Esophagus (tissue), 2 donors: ENCODE results near the gene CACTIN. TPM values are rescaled to one million over a fixed set of nuclear protein-coding genes. Genes with fewer than 3 reads are reported as not detected.
"Not testable (repeated sequence)": the region's sequence is repeated elsewhere in the genome, so short reads cannot be mapped to it uniquely, and the experiment has no call there.

Experiments used
- H3K27ac ChIP-seq, 2 donors: one replicate each; pipeline ENCODE4 v1.5.1; 2013; ENCODE audit warnings: low read depth in 2 of 2, mild to moderate bottlenecking in 2 of 2, inconsistent platforms in 1 of 2, low read length in 1 of 2, moderate library complexity in 1 of 2
- H3K27me3 ChIP-seq, 2 donors: one replicate each; pipeline ENCODE4 v1.6.1; 2013; ENCODE audit warnings: low read length in 2 of 2, control low read depth in 1 of 2, mild to moderate bottlenecking in 1 of 2; ENCODE audit not compliant: insufficient read depth in 2 of 2, control insufficient read depth in 1 of 2
- H3K36me3 ChIP-seq, 2 donors: one replicate each; pipeline ENCODE4 v1.6.1; 2013; ENCODE audit warnings: low read length in 1 of 2; ENCODE audit not compliant: control insufficient read depth in 2 of 2, insufficient read depth in 2 of 2
- H3K4me1 ChIP-seq, 2 donors: one replicate each; pipeline ENCODE4 v1.6.1; 2013; ENCODE audit warnings: low read length in 1 of 2; ENCODE audit not compliant: control insufficient read depth in 2 of 2, insufficient read depth in 2 of 2
- H3K4me3 ChIP-seq, 2 donors: one replicate each; pipeline ENCODE4 v1.5.1; 2013; ENCODE audit warnings: low read length in 2 of 2, mild to moderate bottlenecking in 2 of 2, low read depth in 1 of 2, moderate library complexity in 1 of 2
- H3K9me3 ChIP-seq, 2 donors: one replicate each; pipeline ENCODE4 v1.6.1; 2013; ENCODE audit warnings: mild to moderate bottlenecking in 2 of 2, low read depth in 1 of 2, low read length in 1 of 2, moderate library complexity in 1 of 2; ENCODE audit not compliant: control insufficient read depth in 2 of 2, insufficient read depth in 1 of 2
- WGBS, 2 donors: extraction: QIAGEN DNeasy Blood & Tissue Kit; methylation state at CpG; one replicate each; pipeline ENCODE4 v1.1.7; 2013; 5-methylcytosine and 5-hydroxymethylcytosine counted together
- polyA plus RNA-seq, 2 donors: library from polyadenylated mRNA; stranded (reverse); fragments of 200-250 nt; gene quantifications; one replicate each; pipeline ENCODE4 v1.2.3, GENCODE V29; 2013
- donor health status: healthy with polysubstance abuse.
- donor health status: Bipolar disorder and iron deficiency.

CACTIN gene
- polyA plus RNA-seq, 2 donors = 12.4 to 19.3 TPM

- WGBS, 2 donors = 77 to 82% methylated on average over 9 of the region's 9 CpGs
- no peaks in the 10 kb centered on the region for H3K27me3 ChIP-seq
- H3K27ac ChIP-seq = no peak overlapping the region
- peaks cover 0 to 2% of the 10 kb centered on the region in 2 donors for H3K9me3 ChIP-seq
- H3K4me3 ChIP-seq = no peak overlapping the region
- H3K36me3 ChIP-seq = no peaks in the 10 kb centered on the region
- H3K4me1 ChIP-seq = no peaks in the 10 kb centered on the region
These were observed 34.5 kb downstream of the CACTIN start for GRCh38 chr19:3591876-3592613.

GRCh38 chr19:3590991-3591659, 35.5 kb downstream of the CACTIN start:
- no peaks in the 10 kb centered on the region for H3K36me3 ChIP-seq
- no peak overlapping the region for H3K27ac ChIP-seq
- H3K4me3 ChIP-seq = no peak overlapping the region
- no peaks in the 10 kb centered on the region for H3K27me3 ChIP-seq
- 89 to 91% methylated on average over 8 of the region's 8 CpGs for WGBS, 2 donors
- peaks cover 0 to 2% of the 10 kb centered on the region in 2 donors for H3K9me3 ChIP-seq
- H3K4me1 ChIP-seq = no peaks in the 10 kb centered on the region

- Histone ChIP-seq H3K27ac (no peak overlapping the region), H3K4me3 (no peak overlapping the region), H3K4me1 (no peaks in the 10 kb centered on the region), H3K9me3 (peaks cover 0 to 2% of the 10 kb centered on the region in 2 donors), H3K36me3 (no peaks in the 10 kb centered on the region), H3K27me3 (no peaks in the 10 kb centered on the region)
- WGBS, 2 donors = 92 to 94% methylated on average over 22 of the region's 22 CpGs
These were observed 36.6 kb downstream of the CACTIN start for GRCh38 chr19:3589949-3590348.

GRCh38 chr19:3589439-3589838, 37.2 kb downstream of the CACTIN start:
- WGBS, 2 donors = 77 to 88% methylated on average over 11 of the region's 11 CpGs
- peaks cover 0 to 2% of the 10 kb centered on the region in 2 donors for H3K9me3 ChIP-seq
- no peak overlapping the region for H3K27ac ChIP-seq
- H3K4me3 ChIP-seq = no peak overlapping the region
- no peaks in the 10 kb centered on the region for H3K4me1 ChIP-seq
- H3K36me3 ChIP-seq = no peaks in the 10 kb centered on the region
- H3K27me3 ChIP-seq = no peaks in the 10 kb centered on the region

GRCh38 chr19:3586707-3587346, 39.8 kb downstream of the CACTIN start:
- no peaks in the 10 kb centered on the region for H3K4me1 ChIP-seq
- peaks cover 0 to 2% of the 10 kb centered on the region in 2 donors for H3K9me3 ChIP-seq
- no peaks in the 10 kb centered on the region for H3K27me3 ChIP-seq
- H3K36me3 ChIP-seq = no peaks in the 10 kb centered on the region
- no peak overlapping the region for H3K27ac ChIP-seq
- no peak overlapping the region for H3K4me3 ChIP-seq
- WGBS, 2 donors = 58 to 60% methylated on average over 31 of the region's 31 CpGs

DNA sequence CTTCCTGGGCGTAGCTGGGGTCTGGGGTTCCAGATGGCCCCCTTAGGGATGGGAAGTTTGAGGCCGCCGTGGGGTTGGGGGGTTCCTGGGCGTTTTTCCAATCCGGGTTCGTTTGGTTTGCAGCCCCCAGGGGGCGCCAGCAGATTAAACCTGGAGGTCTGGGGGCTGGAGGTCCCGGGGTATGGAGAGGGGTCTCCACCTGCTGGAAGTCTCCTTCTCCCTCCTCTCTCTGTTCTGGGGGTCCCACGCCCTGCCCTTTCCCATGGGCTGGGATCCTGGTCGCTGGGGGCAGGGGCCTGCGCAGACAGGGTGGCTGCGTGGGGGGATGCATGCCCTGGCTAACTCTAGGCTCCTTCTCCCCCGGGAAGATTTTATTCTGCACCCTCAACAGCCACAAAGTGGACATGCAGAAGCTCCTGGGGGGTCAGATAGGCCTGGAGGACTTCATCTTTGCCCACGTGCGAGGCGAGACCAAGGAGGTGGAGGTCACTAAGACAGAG, 40.4 kb downstream of the CACTIN start:
- H3K9me3 ChIP-seq = no peaks in the 10 kb centered on the region
- H3K36me3 ChIP-seq = no peaks in the 10 kb centered on the region
- H3K4me1 ChIP-seq = no peaks in the 10 kb centered on the region
- no peak overlapping the region for H3K27ac ChIP-seq
- 28 to 31% methylated on average over 16 of the region's 16 CpGs for WGBS, 2 donors
- H3K4me3 ChIP-seq = no peak overlapping the region
- no peaks in the 10 kb centered on the region for H3K27me3 ChIP-seq

- H3K4me3 ChIP-seq = peak within 1 kb of the TSS; percentile 4 to 20
- no peaks in the 10 kb centered on the region for H3K36me3 ChIP-seq
- H3K27ac ChIP-seq = no peak within 1 kb of the TSS
- H3K9me3 ChIP-seq = no peaks in the 10 kb centered on the region
- no peaks in the 10 kb centered on the region for H3K27me3 ChIP-seq
- no peaks in the 10 kb centered on the region for H3K4me1 ChIP-seq
- 4 to 5% methylated on average over 71 to 84 of the region's 84 CpGs for WGBS, 2 donors
These were observed 41.1 kb downstream of the CACTIN start, which contains the start of gene GIPC3 for GRCh38 chr19:3585301-3586126. GIPC3 (plus strand) TSS chr19:3585478; CDS start chr19:3585598, 120 bp downstream.

DNA sequence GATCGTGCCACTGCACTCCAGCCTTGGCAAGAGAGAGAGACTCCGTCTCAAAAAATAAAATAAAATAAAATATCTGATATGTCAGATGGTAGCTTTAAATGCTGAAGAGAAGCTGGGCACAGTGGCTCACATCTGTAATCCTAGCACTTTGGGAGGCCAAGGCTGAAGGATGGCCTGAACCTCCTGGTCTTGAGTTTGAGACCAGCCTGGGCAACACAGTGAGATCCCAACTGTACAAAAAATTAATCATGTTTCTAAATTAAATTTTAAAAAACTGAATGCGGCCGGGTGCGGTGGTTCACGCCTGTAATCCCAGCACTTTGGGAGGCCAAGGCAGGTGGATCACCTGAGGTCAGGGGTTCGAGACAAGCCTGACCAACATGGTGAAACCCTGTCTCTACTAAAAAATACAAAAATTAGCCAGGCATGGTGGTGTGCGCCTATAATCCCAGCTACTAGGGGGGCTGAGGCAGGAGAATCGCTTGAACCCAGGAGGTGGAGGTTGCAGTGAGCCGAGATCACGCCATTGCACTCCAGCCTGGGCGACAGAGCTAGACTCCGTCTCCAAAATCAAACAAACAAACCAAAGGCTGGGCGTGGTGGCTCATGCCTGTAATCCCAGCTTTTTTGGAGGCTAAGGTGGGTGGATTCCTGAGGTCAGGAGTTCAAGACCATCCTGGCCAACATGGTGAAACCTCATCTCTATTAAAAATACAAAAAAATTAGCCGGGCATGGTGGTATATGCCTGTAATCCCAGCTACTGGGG, 42.4 kb downstream of the CACTIN start:
- not testable (repeated sequence) for H3K27ac ChIP-seq, H3K27me3 ChIP-seq, H3K4me1 ChIP-seq, H3K36me3 ChIP-seq, H3K4me3 ChIP-seq, H3K9me3 ChIP-seq
- 83 to 85% methylated on average over 15 of the region's 15 CpGs for WGBS, 2 donors
